NCI-H69 (cell line): ENCODE measurements around the gene GLI3.

Experiments
- DNase-seq: peaks from one replicate; lab custom pipeline; 2025; lab: John Stamatoyannopoulos, UW

GLI3 gene

DNA sequence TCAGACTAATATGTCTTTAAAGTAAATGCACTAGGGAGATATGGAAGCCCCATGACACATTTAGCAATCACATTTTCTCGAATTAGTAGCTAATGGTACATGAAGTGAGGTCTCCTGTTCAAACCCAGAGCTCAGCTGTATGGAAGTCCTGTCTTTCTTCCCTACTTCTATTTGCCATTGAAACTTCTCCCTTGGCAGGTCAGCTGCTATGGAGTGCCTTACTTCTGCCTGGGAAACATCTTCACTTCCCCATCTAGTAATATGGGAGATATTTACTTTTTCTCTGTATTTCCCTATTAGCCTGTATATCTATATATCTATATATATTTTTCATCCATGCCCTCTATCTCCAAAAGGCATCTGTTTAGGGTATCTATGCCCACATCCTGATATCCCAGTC lies 308.8 kb downstream of the GLI3 start:
- DNase-seq, result no peak

DNA sequence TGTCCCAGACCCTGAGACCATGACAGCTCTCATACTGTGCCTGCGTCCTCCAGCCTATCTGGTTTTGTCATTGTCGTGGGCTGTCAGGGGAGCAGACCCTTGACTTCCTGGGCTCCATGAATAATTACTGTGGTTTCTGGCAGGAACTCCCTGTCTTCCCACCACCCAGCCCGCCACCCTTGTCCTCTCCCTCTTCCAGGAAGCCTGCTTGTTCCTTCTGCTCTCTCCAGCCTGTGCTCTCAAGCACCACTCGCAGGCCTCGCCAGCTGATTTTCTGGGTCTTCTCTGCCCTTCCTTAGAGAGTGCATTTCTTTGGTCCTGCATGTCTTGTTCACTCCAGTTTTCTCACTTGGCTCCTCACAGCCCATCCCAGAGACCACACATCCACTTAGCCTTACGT lies 309.6 kb downstream of the GLI3 start:
- DNase-seq, result no peak

DNA sequence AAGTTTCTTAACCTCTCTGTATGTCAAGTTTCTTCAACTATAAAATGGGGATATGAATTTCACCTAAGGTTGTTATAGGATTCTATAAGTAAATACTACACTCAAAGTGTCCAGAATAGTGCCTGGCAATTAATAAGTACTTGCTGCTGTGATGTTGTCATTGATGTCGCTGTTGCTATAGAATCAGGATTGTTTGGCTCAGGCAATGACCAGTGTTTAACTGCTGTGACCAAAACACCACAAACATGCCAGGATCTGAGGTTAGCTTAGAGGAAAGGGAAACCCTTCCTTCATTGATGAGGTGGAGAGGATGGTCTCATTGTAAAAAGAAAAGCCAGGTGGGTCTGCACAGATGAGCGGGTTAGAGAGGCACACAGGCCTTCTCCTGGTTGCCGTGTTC lies 311.1 kb downstream of the GLI3 start:
- DNase-seq, result no peak

DNA sequence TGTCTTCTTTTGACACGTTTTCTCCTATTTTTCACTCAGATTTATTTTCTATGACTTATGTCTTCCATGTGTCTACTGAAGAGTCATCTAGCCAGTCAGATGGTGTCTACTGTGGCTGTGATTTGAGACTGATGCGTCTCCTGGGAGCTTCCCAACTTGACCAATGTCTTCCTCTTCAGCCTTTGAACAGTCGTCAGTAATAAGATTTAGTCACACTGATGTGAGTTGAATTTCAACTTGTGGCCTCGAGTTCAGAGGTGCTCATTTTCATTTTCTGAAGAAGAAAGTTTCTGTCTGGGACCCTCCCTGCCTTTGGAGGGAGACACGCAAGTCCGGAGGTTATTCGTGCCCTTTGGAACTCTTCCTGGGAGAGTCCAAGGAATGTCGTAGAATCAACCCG lies 312.2 kb downstream of the GLI3 start:
- no peak for DNase-seq

DNA sequence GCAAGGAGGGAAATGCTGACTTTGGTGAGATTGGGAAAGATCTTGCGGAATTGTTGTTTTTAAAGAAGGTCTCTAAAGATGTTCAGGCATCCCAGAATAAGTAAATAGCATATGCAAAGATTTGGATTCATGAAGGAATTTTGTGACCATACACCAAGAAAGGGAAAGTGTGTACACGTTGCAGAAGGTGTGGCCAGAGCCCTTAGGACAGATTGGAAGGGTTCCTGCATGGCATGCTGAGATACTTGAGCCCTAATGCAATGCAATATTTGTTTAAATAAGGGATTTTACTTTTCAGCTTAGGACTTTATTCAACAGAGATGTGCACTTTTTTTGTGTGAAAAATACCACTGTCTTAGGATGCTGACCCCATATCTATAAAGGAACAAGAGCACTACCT lies 314.6 kb downstream of the GLI3 start:
- no peak for DNase-seq

DNA sequence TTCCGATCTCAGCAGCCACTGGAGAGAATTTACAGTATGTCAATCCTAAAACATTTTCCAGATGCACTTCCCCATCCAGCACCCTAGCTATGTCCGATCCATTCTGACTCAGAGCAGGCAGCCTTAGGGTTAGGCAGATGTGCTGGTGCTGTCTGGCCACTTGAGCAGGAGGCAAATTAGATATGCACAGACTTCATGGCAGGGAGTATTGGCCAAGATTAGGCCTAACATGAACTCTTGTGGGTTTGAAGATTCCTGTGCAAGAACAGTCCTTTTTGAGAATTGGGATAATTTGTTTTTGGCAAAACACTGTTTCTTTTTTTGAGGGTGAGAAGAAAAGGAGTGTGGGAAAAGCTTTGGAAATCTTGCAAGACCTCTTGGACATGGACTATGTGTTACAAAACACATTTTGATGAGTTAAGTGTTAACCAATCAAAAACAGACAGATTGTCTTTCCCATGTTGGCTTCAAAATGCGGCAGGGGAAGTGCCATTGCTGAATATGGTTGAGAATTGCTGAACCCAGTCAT lies 315.5 kb downstream of the GLI3 start:
- no peak for DNase-seq

DNA sequence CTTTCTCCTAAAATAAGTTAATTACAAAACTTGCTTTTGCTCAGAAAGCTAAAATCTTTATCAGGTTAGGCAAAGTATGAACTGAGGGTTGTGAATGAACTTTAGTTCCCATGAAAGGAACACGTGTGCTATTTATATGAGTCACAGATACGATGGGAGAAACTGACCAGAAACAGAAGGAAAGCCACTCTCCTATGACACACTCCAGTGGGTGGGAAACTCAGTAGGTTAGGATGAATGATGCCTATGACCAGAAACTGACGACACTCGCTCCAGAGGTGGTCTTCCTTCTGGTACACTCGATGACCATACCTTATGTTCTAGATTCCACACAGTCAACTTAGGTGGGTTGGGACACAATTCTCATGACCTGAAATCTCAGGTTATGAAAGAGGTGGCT lies 318.4 kb downstream of the GLI3 start:
- no peak for DNase-seq

DNA sequence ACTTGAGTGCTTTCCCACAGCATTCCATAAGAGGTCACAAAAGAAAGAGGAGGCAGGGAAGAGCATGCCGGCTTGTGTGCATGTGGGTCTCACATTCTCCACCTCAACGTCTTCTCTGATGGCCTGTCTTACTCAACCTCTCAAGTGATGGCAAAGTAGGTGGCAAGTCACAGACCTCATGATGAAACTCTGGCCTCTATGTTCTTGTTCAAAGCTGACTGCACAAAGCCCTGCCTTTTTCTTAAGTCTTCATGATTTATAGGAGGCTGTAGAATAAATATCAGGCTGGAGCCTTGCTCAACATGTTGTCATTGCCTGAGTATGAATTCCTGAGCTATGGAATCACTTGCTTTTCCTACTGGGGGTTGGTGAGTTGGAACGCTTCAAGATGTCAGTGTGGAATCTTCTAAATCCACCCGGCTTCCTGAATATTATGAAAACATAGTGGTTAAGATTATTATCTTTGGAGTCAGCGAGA lies 320.5 kb downstream of the GLI3 start:
- DNase-seq, result no peak

DNA sequence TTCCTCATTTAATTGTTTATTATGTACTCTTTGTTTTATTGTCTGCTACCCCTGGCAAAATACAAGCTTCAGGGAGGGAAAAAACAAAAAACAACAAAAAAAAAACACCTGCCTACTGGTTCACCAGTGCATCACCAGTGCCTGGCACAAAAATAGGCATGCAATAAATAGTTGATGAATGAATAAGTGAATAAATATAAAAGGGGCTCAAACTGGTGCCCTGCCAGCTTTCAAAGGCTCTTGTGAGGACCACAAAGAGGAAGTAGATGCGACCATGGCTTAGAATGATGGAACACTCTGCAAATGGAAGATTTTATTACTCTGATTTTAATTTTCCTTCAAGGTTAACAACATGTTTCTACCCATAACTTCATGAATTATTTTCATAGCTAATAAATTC lies 321.1 kb downstream of the GLI3 start:
- DNase-seq, result no peak

DNA sequence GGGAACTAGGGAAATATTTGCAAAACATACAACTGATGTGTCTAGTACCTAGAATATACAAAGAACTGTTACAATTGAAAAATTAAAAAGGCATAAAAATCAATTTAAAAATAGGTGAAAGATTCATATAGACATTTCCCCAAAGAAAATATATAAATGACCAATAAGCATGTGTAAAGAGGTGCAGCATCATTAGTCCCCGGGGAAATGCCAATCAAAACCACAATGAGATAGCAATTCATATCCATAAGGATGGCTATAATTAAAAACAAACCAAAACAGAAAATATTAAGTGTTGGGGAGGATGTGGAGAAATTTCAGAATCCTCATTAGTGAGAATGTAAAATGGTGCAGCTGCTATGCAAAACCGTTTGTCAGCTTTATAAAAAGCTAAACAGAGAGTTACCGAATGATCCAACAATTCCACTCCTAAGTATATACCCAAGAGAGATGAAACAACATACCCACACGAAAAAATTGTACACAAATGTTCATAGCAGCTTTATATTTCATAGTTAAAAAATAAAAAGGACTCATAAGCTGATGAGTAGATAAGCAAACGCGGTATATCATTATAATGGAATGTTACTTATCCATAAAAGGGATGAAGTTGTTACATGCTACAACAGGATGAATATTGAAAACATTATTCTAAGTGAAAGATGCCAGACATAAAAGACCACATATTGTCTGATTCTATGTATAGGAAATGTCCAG lies 324.0 kb downstream of the GLI3 start:
- DNase-seq, result no peak

DNA sequence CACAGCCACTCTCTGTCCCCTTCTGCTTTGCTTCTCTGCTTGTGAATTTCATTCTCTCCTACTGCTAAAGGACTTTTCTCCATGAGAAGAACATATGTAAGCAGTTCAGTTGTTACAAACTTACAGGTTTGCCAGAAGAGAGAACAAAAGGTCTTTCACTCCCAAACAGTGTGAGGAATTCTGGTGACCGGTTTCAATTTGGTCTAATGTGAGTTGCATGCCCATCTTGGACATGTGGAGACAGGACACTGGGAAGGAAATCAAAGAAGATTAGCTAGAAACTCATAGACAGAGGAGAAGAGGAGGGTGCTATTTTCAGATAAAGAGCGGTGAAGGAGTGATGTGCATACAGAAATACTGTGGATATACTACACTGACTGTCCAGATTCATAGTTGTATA lies 324.6 kb downstream of the GLI3 start:
- no peak for DNase-seq

DNA sequence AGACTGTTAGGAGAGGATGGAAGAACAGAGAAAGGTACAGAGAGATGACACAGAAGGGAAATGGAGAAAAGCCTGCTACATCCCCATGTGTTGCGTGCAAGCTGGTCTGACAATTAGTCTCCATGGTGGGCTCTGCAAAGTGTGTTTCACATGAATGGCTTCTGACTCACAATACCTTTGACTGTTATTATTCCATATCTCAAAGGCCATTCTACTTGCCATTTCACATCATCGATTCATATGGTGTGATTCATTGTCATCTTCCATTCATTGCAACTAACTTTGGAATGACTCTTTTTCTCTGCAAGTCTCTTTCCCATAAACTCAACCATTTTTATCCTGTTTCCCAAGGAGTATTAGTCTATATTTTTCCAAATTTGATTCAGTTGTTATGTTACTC lies 325.2 kb downstream of the GLI3 start:
- no peak for DNase-seq
